Epithelial cell of proximal tubule (primary cell): ENCODE measurements around the gene BEGAIN. TPM values are rescaled to one million over a fixed set of nuclear protein-coding genes. Genes with fewer than 3 reads are reported as not detected.

Experiments used
- DNase-seq: peaks from one replicate; pipeline ENCODE4 v3.0.0-alpha.2; 2011; ENCODE audit warnings: low read depth
- H3K4me3 ChIP-seq: 2 replicates; pipeline ENCODE4 v1.5.1; 2011; ENCODE audit warnings: low read depth, mild to moderate bottlenecking, low read length
- total RNA-seq: library from RNA; depleted of rRNA; stranded (reverse); fragments of >200 nt; gene quantifications from 2 replicates; pipeline ENCODE4 v1.2.3, GENCODE V29; 2015
- TF ChIP-seq, protein P1 (sequence below): conservative IDR thresholded peaks from 2 replicates; pipeline ENCODE4 v1.5.1; 2012; ENCODE audit warnings: low read depth, mild to moderate bottlenecking, low read length

The BEGAIN gene
- total RNA-seq, 1 donor from 2014 or later: 1.4 TPM

DNA sequence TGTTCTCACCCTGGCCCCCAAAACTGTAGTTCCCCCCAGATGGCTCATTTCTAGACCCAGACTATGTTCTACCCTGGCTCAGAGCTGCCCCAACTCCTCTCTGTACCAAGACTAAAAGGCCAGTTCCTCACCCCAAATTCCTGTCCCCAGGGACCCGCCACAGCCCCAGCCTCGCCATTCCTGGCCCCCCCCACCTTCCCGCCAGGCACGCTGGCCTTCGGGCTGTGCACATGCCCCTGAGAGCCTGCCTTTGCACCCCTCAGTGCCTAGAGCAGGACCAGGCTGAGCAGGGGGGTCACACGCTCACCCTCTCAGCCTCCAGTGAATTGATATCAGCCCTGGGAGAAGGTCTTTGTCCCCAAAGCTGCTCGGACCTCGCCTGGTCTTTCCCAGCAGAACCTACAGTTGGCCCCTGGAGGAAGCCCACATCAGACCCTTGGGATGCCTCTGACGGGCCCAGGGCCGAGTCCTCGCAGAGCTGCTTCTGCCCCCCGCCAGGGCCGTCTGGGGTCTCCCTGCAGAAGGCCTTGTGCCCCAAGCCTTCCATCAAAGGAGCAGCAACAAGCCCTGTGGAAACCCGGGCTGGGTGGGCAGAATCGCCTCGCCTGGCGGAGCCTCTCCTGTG lies 32.4 kb downstream of the BEGAIN start:
- no peak for DNase-seq
- no peak overlapping the region for H3K4me3 ChIP-seq
- TF ChIP-seq, protein P1, sequence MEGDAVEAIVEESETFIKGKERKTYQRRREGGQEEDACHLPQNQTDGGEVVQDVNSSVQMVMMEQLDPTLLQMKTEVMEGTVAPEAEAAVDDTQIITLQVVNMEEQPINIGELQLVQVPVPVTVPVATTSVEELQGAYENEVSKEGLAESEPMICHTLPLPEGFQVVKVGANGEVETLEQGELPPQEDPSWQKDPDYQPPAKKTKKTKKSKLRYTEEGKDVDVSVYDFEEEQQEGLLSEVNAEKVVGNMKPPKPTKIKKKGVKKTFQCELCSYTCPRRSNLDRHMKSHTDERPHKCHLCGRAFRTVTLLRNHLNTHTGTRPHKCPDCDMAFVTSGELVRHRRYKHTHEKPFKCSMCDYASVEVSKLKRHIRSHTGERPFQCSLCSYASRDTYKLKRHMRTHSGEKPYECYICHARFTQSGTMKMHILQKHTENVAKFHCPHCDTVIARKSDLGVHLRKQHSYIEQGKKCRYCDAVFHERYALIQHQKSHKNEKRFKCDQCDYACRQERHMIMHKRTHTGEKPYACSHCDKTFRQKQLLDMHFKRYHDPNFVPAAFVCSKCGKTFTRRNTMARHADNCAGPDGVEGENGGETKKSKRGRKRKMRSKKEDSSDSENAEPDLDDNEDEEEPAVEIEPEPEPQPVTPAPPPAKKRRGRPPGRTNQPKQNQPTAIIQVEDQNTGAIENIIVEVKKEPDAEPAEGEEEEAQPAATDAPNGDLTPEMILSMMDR: no peak

DNA sequence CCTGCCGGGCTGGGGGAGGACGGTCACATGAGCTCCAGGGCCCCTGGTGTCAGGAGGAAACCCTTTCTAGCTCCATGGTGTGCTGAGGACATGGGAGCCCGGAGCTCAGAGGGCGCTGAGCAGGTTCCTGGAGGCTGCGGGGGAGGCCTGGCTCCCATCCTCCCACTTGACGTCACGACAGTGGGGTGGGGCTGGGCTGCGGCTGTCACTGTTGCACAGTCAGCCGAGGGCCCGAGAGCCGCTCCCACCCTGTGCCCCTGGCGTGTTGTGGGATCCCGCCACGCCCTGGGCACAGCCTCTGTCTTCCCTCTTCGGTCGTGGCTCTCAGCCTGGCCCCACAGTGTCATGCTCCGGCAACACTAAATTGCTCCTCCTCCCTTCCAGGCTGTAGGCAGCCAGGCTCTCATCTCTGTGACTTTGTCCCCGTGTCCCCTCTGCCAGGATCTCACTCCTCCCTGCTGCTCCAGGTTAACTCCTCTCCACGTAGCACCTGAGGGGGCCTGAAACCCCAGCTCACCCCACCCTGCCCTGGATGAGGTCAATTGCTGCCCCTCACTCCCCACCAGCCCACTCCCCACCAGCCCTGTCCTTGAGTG lies 33.0 kb downstream of the BEGAIN start:
- H3K4me3 ChIP-seq: no peak overlapping the region
- TF ChIP-seq, protein P1: no peak
- DNase-seq: no peak

DNA sequence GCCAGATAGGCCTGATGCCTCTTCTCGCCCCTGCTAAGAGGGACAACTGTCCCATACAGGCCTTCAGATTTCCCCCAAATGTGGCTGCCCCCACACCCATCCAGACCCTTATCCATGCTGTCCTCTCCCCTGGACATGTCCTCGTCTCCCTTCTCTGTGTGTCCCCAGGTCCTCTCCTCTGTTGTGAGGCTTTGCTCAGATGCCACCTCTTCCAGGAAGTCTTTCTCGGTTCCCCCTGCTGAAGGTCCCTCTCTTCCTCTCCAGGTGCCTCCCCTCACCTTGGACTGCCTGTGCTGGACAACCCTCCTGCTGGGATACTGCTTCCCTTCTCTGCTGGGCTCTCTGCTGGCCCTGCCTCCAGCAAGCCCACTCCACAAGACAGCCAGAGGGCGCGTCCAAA lies 33.7 kb downstream of the BEGAIN start:
- TF ChIP-seq, protein P1: no peak
- no peak overlapping the region for H3K4me3 ChIP-seq
- no peak for DNase-seq

DNA sequence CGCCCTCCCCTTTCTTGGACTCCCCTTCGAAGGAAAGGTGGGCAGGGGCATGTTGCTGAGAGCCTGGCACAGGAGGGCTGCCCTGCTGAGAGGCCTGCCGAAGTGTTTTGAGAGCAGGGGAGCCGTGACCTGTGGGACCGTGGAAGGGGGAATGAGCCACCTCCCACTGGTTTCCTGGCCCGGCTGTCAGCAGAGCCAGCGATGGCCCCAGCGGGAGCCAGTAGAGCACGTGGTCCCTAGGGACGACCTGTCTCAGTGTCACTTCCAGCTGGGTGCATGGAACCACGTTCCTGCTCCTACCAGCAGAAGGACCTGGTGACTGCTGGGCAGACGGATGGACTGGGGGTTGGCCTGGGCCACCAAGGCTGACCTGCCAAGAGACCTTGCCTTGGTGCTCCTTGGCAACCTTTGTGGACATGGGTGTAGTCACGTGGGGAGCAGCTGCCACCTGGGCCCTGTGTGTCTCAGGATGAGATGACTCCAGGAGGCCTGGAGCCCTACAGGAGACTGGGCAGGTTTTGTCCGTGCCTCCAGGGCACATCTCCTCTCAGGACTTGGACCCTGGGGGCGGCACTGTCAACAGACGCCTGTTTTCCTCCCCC lies 34.6 kb downstream of the BEGAIN start:
- DNase-seq: no peak

DNA sequence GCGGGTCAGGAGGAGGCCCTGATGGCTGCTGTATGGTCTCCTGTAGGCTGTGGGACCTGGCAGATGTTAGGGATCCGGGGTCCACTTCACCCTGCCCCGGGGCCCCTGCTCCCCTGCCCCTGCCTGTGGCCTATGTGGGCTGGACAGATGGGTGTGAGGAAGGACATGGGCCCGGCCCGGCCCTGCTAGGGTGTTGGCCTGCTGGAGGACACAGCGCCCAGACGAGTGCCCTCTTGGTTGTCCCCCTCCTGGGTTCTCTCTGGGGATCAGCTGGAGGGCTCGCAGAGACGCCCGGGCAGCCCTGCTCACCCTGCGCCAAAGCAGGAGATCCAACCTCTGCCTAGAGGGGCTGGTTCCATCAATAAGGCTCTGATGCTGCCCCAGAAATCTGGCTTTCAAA lies 36.2 kb downstream of the BEGAIN start:
- no peak for DNase-seq

More for the DNA sequence above, 34.6 kb downstream of the BEGAIN start:
- TF ChIP-seq, protein P1: no peak
- H3K4me3 ChIP-seq: no peak overlapping the region

DNA sequence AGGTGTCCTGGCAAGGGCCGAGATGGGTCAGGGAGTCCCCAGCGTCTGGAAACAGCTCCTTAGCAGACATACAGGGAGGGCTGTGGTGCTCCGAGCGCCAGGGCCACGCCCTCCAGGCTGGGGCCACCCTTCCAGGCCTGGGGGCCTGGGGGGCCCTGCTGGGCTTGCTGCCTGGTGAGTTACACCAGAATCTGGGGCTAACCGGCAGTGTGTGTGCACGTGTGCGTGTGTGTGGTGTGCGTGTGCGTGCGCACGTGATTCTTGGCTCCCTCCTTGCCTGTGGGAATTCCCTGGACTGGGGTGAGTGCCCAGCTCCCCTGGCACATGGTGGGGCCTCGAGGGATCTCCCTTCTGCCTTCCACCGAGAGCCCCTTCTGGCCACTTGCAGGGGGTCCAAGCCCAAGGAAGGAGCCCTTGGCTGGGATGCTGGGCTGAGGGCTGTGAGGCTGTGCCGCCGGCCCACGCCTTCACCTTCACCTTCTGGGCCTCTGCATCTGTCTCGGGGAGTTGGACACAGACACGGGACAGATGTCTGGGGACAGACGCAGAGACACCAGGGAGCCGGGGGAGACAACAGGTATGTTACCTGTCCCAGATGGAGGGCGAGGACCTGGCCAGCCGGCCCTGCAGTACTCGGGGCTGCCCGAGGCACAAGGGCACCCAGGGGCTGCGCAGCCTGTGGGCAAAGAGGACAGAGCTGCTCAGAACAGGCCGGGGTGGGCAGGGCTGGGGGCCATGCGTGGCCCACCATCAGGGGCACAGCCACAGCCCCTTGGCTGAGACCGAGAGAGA lies 37.2 kb downstream of the BEGAIN start:
- TF ChIP-seq, protein P1: no peak
- H3K4me3 ChIP-seq: no peak overlapping the region
- DNase-seq: no peak

More for the DNA sequence above, 36.2 kb downstream of the BEGAIN start:
- H3K4me3 ChIP-seq: no peak overlapping the region
- TF ChIP-seq, protein P1: no peak
